Measurements from ENCODE around the gene MAP1S.

MAP1S gene

DNA sequence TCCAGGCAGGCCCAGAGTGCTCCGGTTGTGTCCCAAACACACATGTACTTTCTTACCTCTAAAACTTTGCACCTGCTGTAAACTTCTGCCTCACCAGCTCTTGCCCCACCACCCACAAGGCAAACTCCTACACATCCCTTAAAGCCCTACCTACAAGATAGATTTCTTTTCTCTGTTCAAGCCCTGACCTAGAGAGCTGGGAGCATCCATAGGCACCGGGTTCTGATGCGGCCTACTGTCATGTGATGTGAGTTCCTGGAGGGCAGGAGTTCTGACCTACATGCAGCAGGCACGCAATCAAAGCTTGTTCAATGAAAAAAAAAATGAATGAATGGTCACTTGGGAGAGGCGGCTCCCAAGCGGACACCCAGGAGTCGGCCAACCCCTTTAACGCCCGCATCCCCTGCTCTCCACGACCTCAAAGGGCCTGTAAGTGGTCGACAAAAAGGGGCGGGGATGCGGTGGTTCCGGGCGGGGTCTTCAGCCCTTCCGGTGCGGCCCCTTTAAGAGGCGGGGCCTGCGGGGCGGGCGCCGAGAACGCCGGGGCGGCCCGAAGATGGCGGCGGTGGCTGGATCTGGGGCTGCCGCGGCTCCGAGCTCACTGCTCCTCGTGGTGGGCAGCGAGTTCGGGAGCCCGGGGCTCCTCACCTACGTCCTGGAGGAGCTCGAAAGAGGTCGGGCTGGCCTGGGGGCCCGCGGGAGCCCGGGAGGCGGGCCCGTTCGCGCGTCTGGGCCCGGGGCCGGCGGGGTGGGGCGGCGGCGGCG, at the start of gene MAP1S:
Gene MAP1S (plus strand): TSS at position 534 of the 765 bp plus-strand sequence. CDS start 23 bp downstream, at position 557.
- DNase-seq = peak; percentile 49

DNA sequence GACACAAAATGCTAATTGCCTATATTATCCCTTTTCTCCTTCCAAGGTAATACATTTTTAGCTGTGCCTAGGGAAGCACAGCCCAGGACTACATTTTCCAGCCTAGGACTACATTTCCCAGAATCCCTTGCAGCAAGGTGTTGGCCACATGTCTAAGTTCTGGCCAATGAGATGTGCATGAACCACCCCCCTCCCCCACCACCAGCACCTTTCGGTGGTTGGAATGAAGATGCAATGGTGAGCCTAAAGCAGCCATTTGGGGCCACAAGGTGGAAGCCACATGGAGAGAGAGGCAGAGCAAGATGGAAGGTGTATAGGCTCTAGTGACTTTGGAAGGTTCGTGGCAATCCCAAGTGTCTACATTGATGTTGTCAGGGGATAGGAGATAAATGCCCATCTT, 47.4 kb upstream of the MAP1S start:
- peak; percentile 12 for DNase-seq

- no peak for DNase-seq
Measured at GRCh38 chr19:17673937-17674799, 45.1 kb upstream of the MAP1S start.

DNA sequence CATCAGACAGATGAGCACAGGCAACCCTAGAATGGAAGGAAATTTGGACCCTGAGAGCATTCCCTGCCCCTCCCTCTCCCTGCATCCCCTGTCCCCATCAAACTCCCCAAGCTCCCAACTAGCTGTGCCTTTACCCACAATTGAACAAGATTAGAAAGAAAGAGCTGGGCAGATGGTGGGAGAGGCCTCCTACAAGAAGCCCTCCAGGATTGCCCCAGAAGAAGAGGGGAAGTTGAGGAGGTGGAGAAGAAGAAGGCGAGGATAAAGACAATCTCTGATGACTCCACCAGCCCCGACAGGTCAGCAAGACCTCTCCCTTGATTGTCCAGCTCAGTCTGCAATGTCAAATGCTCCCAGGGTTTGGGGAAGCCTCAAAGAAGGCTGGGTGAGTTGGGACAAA, 43.0 kb upstream of the MAP1S start:
- DNase-seq = no peak

DNA sequence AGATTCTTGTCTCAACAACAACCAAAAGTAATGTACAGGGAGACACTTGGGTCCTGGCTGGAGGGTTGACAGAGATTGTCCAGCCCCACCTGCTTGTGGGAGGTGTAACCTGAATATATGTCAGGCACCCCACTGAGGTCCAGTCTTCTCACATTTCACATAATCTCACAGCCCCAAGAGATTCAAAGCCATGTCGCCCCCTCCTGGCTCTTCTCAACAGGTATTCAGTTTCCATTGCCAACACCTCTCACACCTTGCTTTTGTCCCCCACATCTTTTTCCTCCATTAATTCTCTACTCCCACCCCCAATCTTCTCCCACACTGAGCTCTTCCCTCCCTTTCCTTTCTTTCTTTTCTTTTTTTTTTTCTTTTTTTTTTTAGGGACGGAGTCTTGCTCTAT, 42.3 kb upstream of the MAP1S start:
- no peak for DNase-seq

DNA sequence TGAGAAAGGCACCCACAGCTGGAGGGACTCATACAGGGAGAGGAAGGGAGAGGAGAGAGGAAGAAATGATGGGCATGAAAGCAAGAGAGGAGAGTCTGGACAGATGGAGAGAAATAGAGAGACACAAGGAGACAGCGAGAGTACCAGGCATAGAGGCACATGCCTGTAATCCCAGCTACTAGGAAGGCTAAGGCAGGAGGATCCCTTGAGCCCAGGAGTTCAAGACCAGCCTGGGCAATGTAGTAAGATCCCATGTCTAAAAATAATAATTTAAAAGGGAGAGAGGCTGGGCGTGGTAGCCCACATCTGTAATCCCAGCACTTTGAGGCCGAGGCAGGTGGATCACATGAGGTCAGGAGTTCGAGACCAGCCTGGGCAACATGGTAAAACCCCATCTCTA, 40.4 kb upstream of the MAP1S start:
- no peak for DNase-seq

- DNase-seq = no peak
Measured at GRCh38 chr19:17679526-17680229, 39.6 kb upstream of the MAP1S start.

DNA sequence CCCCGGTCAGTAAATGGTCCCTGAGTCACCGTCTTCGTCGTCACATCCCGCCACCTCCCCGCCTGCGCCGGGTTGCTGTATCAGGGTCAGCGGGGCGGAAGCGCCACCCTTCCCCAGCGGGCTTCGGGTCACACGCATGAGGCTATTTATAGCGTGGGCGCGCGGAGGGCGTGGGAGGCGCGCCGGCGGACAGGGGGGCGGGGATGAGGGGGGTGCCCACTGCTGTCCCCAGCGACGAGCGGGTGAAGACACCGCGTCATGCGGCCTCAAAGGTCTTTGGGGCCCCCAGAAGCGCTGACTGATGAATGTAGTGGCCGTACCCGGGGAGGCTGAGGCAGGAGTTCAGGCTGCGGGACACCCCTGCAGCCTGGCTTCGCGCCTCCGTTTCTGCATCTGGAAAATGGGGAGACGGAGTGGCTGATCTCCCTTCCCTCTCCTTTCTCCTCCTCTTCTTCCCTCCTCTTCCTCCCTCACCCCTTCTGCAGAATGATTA, 39.0 kb upstream of the MAP1S start:
- peak; percentile 63 for DNase-seq

DNA sequence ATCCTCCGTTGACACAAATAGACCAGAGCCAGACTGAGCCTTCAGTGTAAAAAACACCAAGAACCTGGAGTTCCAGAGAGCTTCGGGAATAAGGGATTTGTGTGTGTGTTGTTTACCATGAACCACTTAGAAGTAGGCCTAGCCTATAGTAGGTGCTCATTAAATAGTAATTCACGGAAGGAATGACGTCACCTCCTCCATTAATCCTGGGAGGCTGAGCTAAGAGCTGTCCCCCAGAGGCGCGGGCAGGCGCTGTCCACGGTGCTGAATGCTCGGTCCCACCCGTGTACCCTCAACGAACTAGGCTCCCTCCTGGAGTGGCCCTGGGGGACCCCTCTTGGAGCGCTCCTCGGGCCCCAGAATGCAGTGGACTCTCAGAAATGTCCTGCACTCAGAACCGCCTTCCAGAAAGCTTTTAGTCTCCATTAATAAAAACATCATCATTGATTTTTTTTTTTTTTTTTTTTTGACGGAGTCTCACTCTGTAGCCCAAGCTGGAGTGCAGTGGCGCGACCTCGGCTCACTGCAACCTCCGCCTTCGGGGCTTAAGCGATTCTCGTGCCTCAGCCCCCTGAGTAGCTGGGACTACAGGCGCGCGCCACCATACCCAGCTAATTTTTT, 37.7 kb upstream of the MAP1S start:
- DNase-seq = peak; percentile 56

GRCh38 chr19:17682273-17682672, 37.0 kb upstream of the MAP1S start:
- no peak for DNase-seq

DNA sequence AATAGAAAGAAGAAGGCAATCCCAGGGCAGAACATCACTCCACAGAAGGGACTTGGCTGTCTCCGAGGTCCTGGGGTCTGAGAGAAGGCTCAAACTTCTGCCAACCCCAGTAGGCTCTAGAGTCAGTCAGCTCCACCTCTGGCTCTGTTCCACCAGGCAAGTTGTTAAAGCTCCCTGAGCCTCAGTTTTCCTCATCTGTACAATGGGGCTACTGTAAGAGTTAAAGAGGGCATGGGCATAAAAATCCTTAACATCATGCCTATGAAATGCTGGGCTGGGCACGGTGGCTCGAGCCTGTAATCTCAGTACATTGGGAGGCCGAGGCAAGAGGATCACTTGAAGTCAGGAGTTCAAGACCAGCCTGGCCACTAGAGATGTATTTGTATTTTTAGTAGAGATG, 36.2 kb upstream of the MAP1S start:
- DNase-seq = no peak

- DNase-seq = no peak
Measured at GRCh38 chr19:17684256-17684655, 35.0 kb upstream of the MAP1S start.

DNA sequence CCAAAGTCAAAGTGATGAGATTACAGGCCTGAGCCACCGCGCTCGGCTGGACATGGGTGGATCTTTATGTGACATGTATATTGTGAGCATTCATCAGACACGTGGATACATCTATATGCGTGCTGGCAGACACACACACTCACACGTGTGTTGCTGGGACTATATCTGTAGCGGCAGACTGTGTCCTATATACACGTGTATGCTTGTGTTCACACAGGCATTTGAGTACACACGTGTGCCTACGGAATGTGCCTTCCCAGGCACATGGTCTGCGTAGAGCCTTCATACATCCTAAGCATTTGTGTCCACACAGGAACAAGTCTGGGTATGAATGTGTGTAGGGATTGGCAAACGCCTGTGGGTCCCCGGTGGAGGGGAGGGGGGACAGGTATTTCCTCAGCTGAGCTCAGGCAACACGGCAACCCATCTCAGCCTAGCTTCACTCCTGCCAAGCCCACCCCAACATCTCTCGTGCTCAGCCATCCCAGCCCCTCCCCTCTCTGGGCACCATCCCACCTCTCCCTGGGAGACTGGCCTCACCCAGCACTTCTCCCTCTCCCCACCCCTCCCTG, 33.7 kb upstream of the MAP1S start:
- DNase-seq = no peak

DNA sequence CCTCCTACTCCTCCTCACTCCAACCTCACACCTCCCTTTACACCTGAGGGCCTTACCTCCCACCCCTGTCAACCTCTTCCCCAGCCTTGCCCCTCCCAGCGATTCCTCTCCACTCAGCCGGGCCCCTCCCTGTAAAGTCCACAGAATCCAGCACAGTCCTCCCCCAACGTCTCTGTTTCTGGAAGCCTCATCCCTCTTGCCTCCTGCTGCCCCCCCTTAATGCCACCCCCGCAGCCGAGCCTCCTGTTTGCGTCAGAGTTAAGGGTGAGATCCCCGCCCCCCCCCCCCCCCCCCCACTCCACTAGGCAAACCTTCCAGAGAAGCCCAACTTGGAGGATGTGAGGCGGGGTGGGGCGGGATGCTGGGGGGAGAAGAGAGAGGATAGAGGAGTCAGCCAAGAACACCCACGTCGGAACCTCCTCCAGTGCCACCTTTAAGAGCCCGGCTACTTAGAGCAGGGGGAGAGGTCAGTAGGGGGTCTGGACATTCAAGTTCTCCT, 33.2 kb upstream of the MAP1S start:
- peak; percentile 38 for DNase-seq

DNA sequence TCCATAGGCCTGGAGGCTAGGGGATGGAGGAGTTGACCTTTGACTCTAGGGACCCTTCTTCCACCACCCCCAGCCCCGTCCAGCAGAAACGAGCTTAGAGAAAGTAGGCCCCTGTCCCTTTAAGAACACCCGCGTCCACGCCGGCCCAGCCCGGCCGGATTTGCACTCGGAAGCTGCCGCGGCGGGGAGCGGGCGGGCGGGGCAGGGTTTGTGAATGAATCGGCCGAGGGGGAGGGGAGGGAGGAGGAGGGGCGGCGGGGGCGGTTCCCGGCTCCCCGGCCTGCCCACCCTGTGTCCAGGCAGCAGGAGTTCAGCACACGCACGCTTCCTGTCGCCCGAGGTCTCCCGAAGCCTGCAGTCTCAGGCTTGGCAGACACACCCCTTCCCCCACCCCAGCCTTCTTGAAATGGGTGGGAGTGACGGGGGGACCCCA, 32.7 kb upstream of the MAP1S start:
- peak; percentile 26 for DNase-seq

DNA sequence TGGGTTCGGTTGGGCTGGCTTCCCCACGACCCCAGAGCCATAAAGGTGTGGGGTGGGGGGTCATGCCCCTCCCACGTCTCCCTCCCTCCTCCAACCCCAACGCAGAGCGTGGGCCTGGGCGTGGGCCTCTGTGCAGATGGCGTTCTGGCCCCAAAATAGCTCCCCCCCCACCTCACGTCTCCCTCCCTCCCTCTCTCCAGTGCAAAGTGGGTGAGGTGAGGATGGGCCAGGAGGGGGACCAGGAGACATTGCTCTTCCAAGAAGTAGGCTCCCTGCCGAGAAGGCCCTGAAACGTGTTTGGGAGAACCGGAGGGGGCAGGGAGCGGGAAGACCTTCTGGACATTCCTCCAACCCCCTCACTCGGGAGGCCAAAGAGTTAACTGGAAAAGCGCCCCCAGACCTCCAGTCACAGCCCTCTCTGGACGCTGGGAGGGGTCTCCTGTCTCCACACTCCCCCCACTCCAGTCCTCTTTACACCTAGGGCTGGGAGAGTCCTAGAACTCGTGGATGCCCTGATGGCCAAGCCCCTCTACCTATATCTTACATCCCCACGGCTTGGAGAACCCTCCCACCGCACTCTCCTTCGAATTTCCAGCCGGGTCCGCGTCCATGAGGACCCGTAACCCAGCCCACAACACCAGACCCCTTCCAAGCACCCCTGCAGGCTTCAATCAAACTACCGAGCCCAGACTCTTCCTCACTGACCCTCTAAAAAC, 32.0 kb upstream of the MAP1S start:
- no peak for DNase-seq

- peak; percentile 30 for DNase-seq
Measured at GRCh38 chr19:17687857-17688784, 31.2 kb upstream of the MAP1S start, which contains the start of gene UNC13A. Gene UNC13A, minus strand, starts transcription at chr19:17688354. Its CDS starts 155 bp downstream, at chr19:17688199.

DNA sequence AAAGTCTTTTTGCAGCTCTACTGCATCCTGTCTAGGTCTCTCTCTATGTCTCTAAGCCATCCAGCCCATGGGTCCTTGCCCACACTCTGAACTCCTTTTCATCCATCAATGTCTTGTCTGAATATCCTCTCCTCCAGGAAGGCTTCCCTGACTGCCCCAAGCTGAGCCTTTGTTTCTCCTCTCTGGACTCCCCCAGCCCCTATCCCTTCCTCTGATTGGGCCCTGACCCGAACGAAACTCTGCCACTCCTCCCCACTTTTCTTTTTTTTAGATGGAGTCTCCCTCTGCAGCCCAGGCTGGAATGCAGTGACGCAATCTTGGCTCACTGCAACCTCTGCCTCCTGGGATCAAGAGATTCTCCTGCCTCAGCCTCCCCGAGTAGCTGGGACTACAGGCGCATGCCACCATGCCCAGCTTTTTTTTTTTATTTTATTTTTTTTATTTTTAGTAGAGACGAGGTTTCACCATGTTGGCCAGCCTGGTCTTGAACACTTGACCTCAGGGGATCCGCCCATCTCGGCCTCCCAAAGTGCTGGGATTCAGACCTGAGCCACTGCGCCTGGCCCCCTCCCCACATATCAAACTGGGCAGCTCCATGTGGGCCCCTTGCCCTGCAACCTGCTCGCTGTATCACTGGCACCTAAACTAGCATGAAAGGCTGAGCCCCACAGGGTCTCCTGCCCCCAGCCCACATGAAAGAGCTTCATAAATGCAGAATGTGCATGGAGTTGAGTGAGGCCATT, 30.3 kb upstream of the MAP1S start:
- no peak for DNase-seq

DNA sequence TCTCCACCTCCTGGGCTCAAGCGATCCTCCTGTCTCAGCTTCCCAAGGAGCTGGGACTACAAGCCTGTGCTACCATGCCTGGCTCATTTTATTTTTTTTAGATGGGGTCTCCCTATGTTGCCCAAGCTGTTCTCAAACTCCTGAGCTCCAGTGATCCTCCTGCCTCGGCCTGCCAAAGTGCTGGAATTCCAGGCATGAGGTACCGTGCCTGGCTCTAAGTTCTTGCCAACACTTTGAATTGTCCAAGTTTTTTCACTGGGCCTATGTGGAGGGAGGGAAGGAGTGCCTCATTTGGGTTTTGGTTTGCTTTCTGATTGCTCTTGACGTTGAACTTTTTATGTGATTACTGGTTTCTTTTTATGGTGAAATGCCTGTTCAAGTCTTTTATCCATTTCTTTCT, 26.7 kb upstream of the MAP1S start:
- no peak for DNase-seq

Data from fibroblast of skin of right biceps (primary cell).